RWPE2 (cell line): ENCODE results near the gene CALHM1.

Experiments
- ATAC-seq: fragments of 200-7000 bp; cut with Tn5 transposase; 3 replicates; pipeline ENCODE4 v1.9.1; 2021; ENCODE audit warnings: low read depth
- DNase-seq: peaks from one replicate; pipeline ENCODE4 v3.0.0-alpha.2; 2020; ENCODE audit warnings: low spot score
- H3K27ac ChIP-seq: fragments of 450-650 bp; 2 replicates; pipeline ENCODE4 v1.5.1; 2017; ENCODE audit warnings: mild to moderate bottlenecking; ENCODE audit not compliant: poor library complexity, severe bottlenecking
- H3K27me3 ChIP-seq: fragments of 250-450 bp; sonication (Bioruptor Pico); 2 replicates; pipeline ENCODE4 v1.5.1; 2021; ENCODE audit warnings: mild to moderate bottlenecking, moderate library complexity; ENCODE audit not compliant: insufficient read depth, poor library complexity, severe bottlenecking
- H3K36me3 ChIP-seq: fragments of 250-450 bp; sonication (Bioruptor Pico); 2 replicates; pipeline ENCODE4 v1.5.1; 2020; ENCODE audit warnings: low read depth, mild to moderate bottlenecking, moderate library complexity
- H3K4me1 ChIP-seq: fragments of 250-450 bp; sonication (Bioruptor Pico); 2 replicates; pipeline ENCODE4 v1.5.1; 2021; ENCODE audit warnings: mild to moderate bottlenecking, moderate library complexity; ENCODE audit not compliant: insufficient read depth, poor library complexity, severe bottlenecking
- H3K4me3 ChIP-seq: fragments of 250-450 bp; sonication (Bioruptor Pico); 2 replicates; pipeline ENCODE4 v1.5.1; 2021; ENCODE audit warnings: mild to moderate bottlenecking, moderate library complexity; ENCODE audit not compliant: severe bottlenecking
- H3K9me3 ChIP-seq: fragments of 250-450 bp; sonication (Bioruptor Pico); 2 replicates; pipeline ENCODE4 v1.5.1; 2021; ENCODE audit warnings: mild to moderate bottlenecking, moderate library complexity; ENCODE audit not compliant: severe bottlenecking
- CTCF ChIP-seq: fragments of 450-650 bp; IDR thresholded peaks from one replicate; pipeline ENCODE4 v1.5.1; 2017; ENCODE audit warnings: mild to moderate bottlenecking, moderate library complexity; ENCODE audit not compliant: poor library complexity, severe bottlenecking

The CALHM1 gene

GRCh38 chr10:103442031-103442461, 16.7 kb downstream of the CALHM1 start:
- ATAC-seq (no peak), DNase-seq (no peak)
- Histone ChIP-seq H3K4me3 (no peak overlapping the region), H3K27me3 (no peaks in the 10 kb centered on the region), H3K27ac (no peak overlapping the region), H3K9me3 (no peaks in the 10 kb centered on the region), H3K36me3 (peaks cover 96% of the 10 kb centered on the region), H3K4me1 (no peaks in the 10 kb centered on the region)
- no peak for TF ChIP-seq CTCF

- H3K9me3 ChIP-seq = no peaks in the 10 kb centered on the region
- ATAC-seq = no peak
- no peak for DNase-seq
- H3K4me1 ChIP-seq = no peaks in the 10 kb centered on the region
- no peak overlapping the region for H3K27ac ChIP-seq
- TF ChIP-seq CTCF = no peak
- peaks cover 100% of the 10 kb centered on the region for H3K36me3 ChIP-seq
- H3K4me3 ChIP-seq = no peak overlapping the region
- no peaks in the 10 kb centered on the region for H3K27me3 ChIP-seq
These were observed 17.1 kb downstream of the CALHM1 start for GRCh38 chr10:103441611-103442010.

GRCh38 chr10:103441206-103441605, 17.5 kb downstream of the CALHM1 start:
- no peak for TF ChIP-seq CTCF
- H3K27me3 ChIP-seq = no peaks in the 10 kb centered on the region
- DNase-seq (no peak), ATAC-seq (no peak)
- H3K36me3 ChIP-seq = peaks cover 100% of the 10 kb centered on the region
- H3K4me1 ChIP-seq = no peaks in the 10 kb centered on the region
- no peak overlapping the region for H3K27ac ChIP-seq
- no peaks in the 10 kb centered on the region for H3K9me3 ChIP-seq
- H3K4me3 ChIP-seq = no peak overlapping the region

- H3K4me3 ChIP-seq = no peak overlapping the region
- no peak for TF ChIP-seq CTCF
- no peak for ATAC-seq
- H3K9me3 ChIP-seq = no peaks in the 10 kb centered on the region
- DNase-seq = no peak
- H3K36me3 ChIP-seq = peaks cover 99% of the 10 kb centered on the region
- no peaks in the 10 kb centered on the region for H3K4me1 ChIP-seq
- no peak overlapping the region for H3K27ac ChIP-seq
- no peaks in the 10 kb centered on the region for H3K27me3 ChIP-seq
These were observed 18.3 kb downstream of the CALHM1 start for GRCh38 chr10:103440416-103440815.

GRCh38 chr10:103439776-103440175, 18.9 kb downstream of the CALHM1 start:
- DNase-seq = no peak
- ATAC-seq = no peak
- H3K4me3 ChIP-seq = no peak overlapping the region

More at GRCh38 chr10:103439776-103440175, 18.9 kb downstream of the CALHM1 start:
- Histone ChIP-seq H3K27me3 (no peaks in the 10 kb centered on the region), H3K36me3 (peaks cover 99% of the 10 kb centered on the region), H3K27ac (no peak overlapping the region), H3K9me3 (no peaks in the 10 kb centered on the region), H3K4me1 (no peaks in the 10 kb centered on the region)
- no peak for TF ChIP-seq CTCF
